Measurements from ENCODE around the gene ZNF532. TPM values are rescaled to one million over a fixed set of nuclear protein-coding genes. Genes with fewer than 3 reads are reported as not detected.

ZNF532 gene
- total and polyA plus RNA-seq, 8 donors = 56.2 to 153 (median 142) TPM

DNA sequence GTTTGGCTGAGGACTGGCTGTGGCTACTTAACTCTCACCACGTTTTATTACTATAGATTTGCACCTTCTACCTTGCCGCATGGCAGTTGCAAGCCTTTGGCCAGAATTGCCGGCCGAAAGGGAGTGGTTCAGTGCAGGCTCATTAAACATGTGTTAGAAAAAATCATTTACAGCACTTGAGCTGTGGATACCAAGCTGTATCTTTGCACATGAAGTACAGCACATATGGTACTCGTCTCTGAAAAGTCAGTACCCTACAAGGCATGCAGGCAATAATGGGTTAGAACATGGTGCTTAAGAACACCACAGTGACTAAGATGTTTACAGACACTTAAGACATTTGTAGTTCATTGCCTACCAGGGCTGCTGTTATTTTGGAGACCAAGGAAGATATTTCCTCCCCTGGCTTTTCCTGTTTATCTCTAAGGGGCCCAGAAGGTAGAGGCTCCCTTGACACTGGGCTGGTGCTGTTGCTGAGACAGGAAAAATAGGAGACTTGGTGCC lies 103.1 kb downstream of the ZNF532 start:
- peak overlapping the region in 1 of 2 donors; percentile 45 for H3K27ac ChIP-seq
- intact Hi-C loops (cut with DNase I) = no loop called here
- H3K4me3 ChIP-seq = no peak overlapping the region
- H3K36me3 ChIP-seq = no peaks in the 10 kb centered on the region
- H3K9me3 ChIP-seq = no peaks in the 10 kb centered on the region
- TF ChIP-seq CTCF (IDR thresholded peaks at IDR 0.05) = no peak
- peaks cover 5 to 10% of the 10 kb centered on the region in 2 donors for H3K4me1 ChIP-seq
- no peaks in the 10 kb centered on the region for H3K27me3 ChIP-seq
- DNase-seq (no peak), ATAC-seq (peak; percentile 57)

DNA sequence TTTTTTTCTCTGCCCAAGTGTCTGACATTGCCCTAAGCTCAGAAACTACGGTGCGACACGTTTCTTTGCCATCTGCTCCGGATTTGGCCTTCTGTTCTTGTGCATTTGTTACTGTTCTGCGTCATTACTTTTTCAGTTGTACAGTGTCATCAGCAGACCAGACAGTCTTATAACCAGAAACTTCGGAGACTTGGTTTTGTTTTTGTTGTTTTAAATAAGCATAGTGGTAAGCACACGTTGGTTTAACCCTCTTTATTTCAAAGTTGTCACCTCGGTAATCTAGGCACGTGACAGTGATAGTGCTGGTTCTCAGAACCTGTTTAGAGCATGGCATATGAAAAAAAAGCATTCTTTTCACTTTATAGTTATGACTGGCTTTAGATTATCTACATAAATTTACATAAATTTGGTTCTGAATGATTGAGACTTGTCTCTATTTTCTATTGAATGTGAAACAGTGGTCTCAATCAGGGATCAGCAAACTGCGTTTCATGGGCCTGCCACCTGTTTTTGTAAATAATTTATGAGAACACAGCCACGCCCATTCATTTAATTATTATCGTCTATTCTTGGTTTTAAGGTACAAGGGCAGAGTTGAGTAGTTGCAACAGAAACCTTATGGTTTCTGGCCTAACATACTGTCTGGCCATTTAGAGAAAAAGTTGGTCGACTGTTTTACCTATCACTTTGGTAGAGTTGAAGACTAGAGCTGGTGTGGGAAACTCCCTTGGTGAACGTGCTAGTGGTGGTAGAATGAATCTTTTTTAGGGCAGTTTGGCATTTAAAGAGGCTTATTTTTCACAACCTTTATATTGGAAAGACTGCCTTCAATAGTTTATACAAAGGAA lies 106.5 kb downstream of the ZNF532 start:
- no peak for TF ChIP-seq CTCF (IDR thresholded peaks at IDR 0.05)
- no peaks in the 10 kb centered on the region for H3K36me3 ChIP-seq
- DNase-seq (no peak), ATAC-seq (no peak)
- no peaks in the 10 kb centered on the region for H3K9me3 ChIP-seq
- H3K4me3 ChIP-seq = no peak overlapping the region
- H3K27ac ChIP-seq = no peak overlapping the region
- peaks cover 2 to 9% of the 10 kb centered on the region in 2 donors for H3K4me1 ChIP-seq
- no peaks in the 10 kb centered on the region for H3K27me3 ChIP-seq
- intact Hi-C loops (cut with DNase I) = no loop called here

- ATAC-seq (peak; percentile 34), DNase-seq (no peak)
- H3K27ac ChIP-seq = peak overlapping the region in 1 of 2 donors; percentile 5
These were observed 110.6 kb downstream of the ZNF532 start for GRCh38 chr18:58975296-58975695.

DNA sequence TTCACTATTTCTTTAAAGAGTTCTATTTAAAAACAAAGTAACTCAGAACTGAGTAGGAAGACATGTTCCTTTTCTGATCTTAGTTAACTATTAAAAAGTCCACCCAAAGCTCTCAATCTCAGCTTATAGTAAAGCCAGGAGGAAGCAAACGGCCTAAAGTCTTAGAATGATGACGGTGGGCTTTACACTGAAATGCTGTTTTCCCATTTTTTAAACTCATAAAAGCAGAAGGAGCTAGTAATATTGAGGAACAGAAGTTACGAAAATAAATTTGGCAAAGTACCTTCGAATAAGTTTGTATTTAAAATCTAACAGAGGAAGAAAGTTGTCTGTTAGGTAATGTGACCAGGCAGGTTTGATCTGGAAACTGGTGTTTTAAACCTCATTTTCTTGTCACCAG lies 111.1 kb downstream of the ZNF532 start:
- Histone ChIP-seq H3K4me1 (peaks cover 3 to 5% of the 10 kb centered on the region in 2 donors), H3K36me3 (peaks cover 0 to 20% of the 10 kb centered on the region in 2 donors), H3K9me3 (no peaks in the 10 kb centered on the region), H3K27ac (peak overlapping the region in 1 of 2 donors; percentile 5), H3K4me3 (no peak overlapping the region), H3K27me3 (no peaks in the 10 kb centered on the region)
- intact Hi-C loops (cut with DNase I) = no loop called here
- no peak for TF ChIP-seq CTCF (IDR thresholded peaks at IDR 0.05)
- no peak for ATAC-seq
- DNase-seq = no peak

More at GRCh38 chr18:58975296-58975695, 110.6 kb downstream of the ZNF532 start:
- Histone ChIP-seq H3K27me3 (no peaks in the 10 kb centered on the region), H3K4me3 (no peak overlapping the region), H3K36me3 (peaks cover 0 to 16% of the 10 kb centered on the region in 2 donors), H3K4me1 (peaks cover 3 to 5% of the 10 kb centered on the region in 2 donors), H3K9me3 (no peaks in the 10 kb centered on the region)
- intact Hi-C loops (cut with DNase I) = no loop called here
- no peak for TF ChIP-seq CTCF (IDR thresholded peaks at IDR 0.05)

DNA sequence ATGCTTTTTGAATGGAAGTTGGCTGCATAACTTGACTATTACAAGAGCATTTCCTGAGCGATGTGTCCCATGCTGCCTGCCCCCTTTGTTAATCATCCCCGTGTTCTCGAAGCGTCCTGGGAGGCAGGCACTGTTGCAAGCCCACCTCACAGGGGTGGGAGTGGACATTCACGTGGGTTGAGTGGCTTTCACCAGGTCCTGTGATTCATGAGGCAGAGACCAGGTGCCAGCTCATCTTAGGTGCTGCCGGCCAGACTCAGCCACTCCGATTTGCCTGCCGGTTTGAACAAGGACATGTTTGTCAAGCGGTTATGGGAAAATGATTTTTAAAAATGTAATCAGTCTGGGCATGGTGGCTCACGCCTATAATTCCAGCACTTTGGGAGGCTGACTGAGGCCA lies 112.5 kb downstream of the ZNF532 start:
- no peak overlapping the region for H3K27ac ChIP-seq
- DNase-seq = no peak
- no peak for ATAC-seq
- no peaks in the 10 kb centered on the region for H3K9me3 ChIP-seq
- H3K4me1 ChIP-seq = peaks cover 3 to 5% of the 10 kb centered on the region in 2 donors
- no peak overlapping the region for H3K4me3 ChIP-seq
- peaks cover 4 to 34% of the 10 kb centered on the region in 2 donors for H3K36me3 ChIP-seq
- intact Hi-C loops (cut with DNase I) = no loop called here
- no peak for TF ChIP-seq CTCF (IDR thresholded peaks at IDR 0.05)
- no peaks in the 10 kb centered on the region for H3K27me3 ChIP-seq

All from left lung (tissue), 10 donors.